ENCODE measurements around the gene CEP250.

Gene CEP250

GRCh38 chr20:35560541-35560940 is 105.1 kb downstream of the CEP250 start:
- TF ChIP-seq CTCF (conservative IDR thresholded peaks at IDR 0.05; ENCODE audit: low read length) (no peak), EZH2phosphoT487 (IDR thresholded peaks at IDR 0.05; ENCODE audit: borderline replicate concordance) (no peak)
- no peaks in the 10 kb centered on the region for H3K4me1 ChIP-seq (ENCODE audit: insufficient read depth, low read length, poor library complexity, severe bottlenecking)
- H3K4me3 ChIP-seq (ENCODE audit: low read length, poor library complexity, severe bottlenecking) = no peak overlapping the region
- no peaks in the 10 kb centered on the region for H3K9me3 ChIP-seq (ENCODE audit: insufficient read depth, low read depth, low read length)
- no peak overlapping the region for H3K4me2 ChIP-seq (ENCODE audit: low read depth, low read length, poor library complexity, severe bottlenecking)
- H2AFZ ChIP-seq (ENCODE audit: low read length) = no peak overlapping the region
- H3K36me3 ChIP-seq (ENCODE audit: insufficient read depth, low read length) = peaks cover 5% of the 10 kb centered on the region; the same call in 1 of the 2 replicates
- H3K9me2 ChIP-seq (replicated peaks; ENCODE audit: low read depth, low read length) = no peaks in the 10 kb centered on the region
- no peaks in the 10 kb centered on the region for H4K20me1 ChIP-seq (ENCODE audit: insufficient read depth, low read length, poor library complexity, severe bottlenecking)
- H3F3A ChIP-seq (ENCODE audit: low read depth) = no peaks in the 10 kb centered on the region
- no peaks in the 10 kb centered on the region for H3K79me2 ChIP-seq (ENCODE audit: insufficient read depth, low read length)
- H3K27me3 ChIP-seq (ENCODE audit: insufficient read depth, low read length, poor library complexity, severe bottlenecking) = no peaks in the 10 kb centered on the region
- H3K9ac ChIP-seq (ENCODE audit: low read depth, low read length, poor library complexity, severe bottlenecking) = no peak overlapping the region

GRCh38 chr20:35561268-35561667 is 105.9 kb downstream of the CEP250 start:
- H3K79me2 ChIP-seq (ENCODE audit: insufficient read depth, low read length) = no peaks in the 10 kb centered on the region
- no peaks in the 10 kb centered on the region for H3K9me2 ChIP-seq (replicated peaks; ENCODE audit: low read depth, low read length)
- H3K27me3 ChIP-seq (ENCODE audit: insufficient read depth, low read length, poor library complexity, severe bottlenecking) = no peaks in the 10 kb centered on the region
- no peak overlapping the region for H3K9ac ChIP-seq (ENCODE audit: low read depth, low read length, poor library complexity, severe bottlenecking)
- TF ChIP-seq CTCF (conservative IDR thresholded peaks at IDR 0.05; ENCODE audit: low read length) (peak; percentile 41; the same call in 1 of the 2 replicates), EZH2phosphoT487 (IDR thresholded peaks at IDR 0.05; ENCODE audit: borderline replicate concordance) (no peak)
- no peak overlapping the region for H3K4me2 ChIP-seq (ENCODE audit: low read depth, low read length, poor library complexity, severe bottlenecking)
- H4K20me1 ChIP-seq (ENCODE audit: insufficient read depth, low read length, poor library complexity, severe bottlenecking) = no peaks in the 10 kb centered on the region
- H3K4me1 ChIP-seq (ENCODE audit: insufficient read depth, low read length, poor library complexity, severe bottlenecking) = no peaks in the 10 kb centered on the region
- H3K36me3 ChIP-seq (ENCODE audit: insufficient read depth, low read length) = peaks cover 5% of the 10 kb centered on the region; the same call in 1 of the 2 replicates
- H3K4me3 ChIP-seq (ENCODE audit: low read length, poor library complexity, severe bottlenecking) = no peak overlapping the region
- H3F3A ChIP-seq (ENCODE audit: low read depth) = no peaks in the 10 kb centered on the region
- no peak overlapping the region for H2AFZ ChIP-seq (ENCODE audit: low read length)
- H3K9me3 ChIP-seq (ENCODE audit: insufficient read depth, low read depth, low read length) = no peaks in the 10 kb centered on the region

GRCh38 chr20:35561671-35562070 is 106.3 kb downstream of the CEP250 start:
- H3K9me2 ChIP-seq (replicated peaks; ENCODE audit: low read depth, low read length) = no peaks in the 10 kb centered on the region
- H3K79me2 ChIP-seq (ENCODE audit: insufficient read depth, low read length) = no peaks in the 10 kb centered on the region
- no peak overlapping the region for H3K9ac ChIP-seq (ENCODE audit: low read depth, low read length, poor library complexity, severe bottlenecking)
- H2AFZ ChIP-seq (ENCODE audit: low read length) = no peak overlapping the region
- H4K20me1 ChIP-seq (ENCODE audit: insufficient read depth, low read length, poor library complexity, severe bottlenecking) = no peaks in the 10 kb centered on the region
- peaks cover 5% of the 10 kb centered on the region; the same call in 1 of the 2 replicates for H3K36me3 ChIP-seq (ENCODE audit: insufficient read depth, low read length)
- H3F3A ChIP-seq (ENCODE audit: low read depth) = no peaks in the 10 kb centered on the region
- H3K4me1 ChIP-seq (ENCODE audit: insufficient read depth, low read length, poor library complexity, severe bottlenecking) = no peaks in the 10 kb centered on the region
- no peaks in the 10 kb centered on the region for H3K27me3 ChIP-seq (ENCODE audit: insufficient read depth, low read length, poor library complexity, severe bottlenecking)
- H3K4me2 ChIP-seq (ENCODE audit: low read depth, low read length, poor library complexity, severe bottlenecking) = no peak overlapping the region
- no peaks in the 10 kb centered on the region for H3K9me3 ChIP-seq (ENCODE audit: insufficient read depth, low read depth, low read length)
- H3K4me3 ChIP-seq (ENCODE audit: low read length, poor library complexity, severe bottlenecking) = no peak overlapping the region
- TF ChIP-seq EZH2phosphoT487 (IDR thresholded peaks at IDR 0.05; ENCODE audit: borderline replicate concordance) (no peak), CTCF (conservative IDR thresholded peaks at IDR 0.05; ENCODE audit: low read length) (no peak)

Data from Loucy (cell line).